HG03139 (cell line): ENCODE results near the gene NPEPL1.
"Not testable (repeated sequence)": the region's sequence is repeated elsewhere in the genome, so short reads cannot be mapped to it uniquely, and the experiment has no call there.

Experiments
- ATAC-seq: cut with Tn5 transposase; IDR thresholded peaks from one replicate; pipeline ENCODE4 v1.9.1; 2021; ENCODE audit not compliant: unreplicated experiment

NPEPL1 gene

GRCh38 chr20:58755766-58756449, 63.3 kb downstream of the NPEPL1 start:
- ATAC-seq = no peak

DNA sequence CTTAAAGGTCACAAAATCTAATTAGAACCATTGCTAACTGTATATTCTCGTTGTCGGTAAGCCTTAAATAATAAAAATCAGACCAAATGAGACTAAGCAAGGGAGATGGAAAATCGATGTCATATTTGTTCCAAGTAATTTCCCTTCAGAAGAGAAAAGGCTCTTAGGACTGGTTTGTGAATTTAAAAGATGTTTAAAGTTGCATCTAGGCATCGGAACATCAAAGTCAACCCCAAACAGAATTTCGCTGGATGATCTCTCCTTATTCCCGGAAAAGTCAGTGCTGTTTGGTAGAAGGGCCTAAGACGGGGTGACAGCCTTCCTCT, 63.8 kb downstream of the NPEPL1 start:
- ATAC-seq = no peak

DNA sequence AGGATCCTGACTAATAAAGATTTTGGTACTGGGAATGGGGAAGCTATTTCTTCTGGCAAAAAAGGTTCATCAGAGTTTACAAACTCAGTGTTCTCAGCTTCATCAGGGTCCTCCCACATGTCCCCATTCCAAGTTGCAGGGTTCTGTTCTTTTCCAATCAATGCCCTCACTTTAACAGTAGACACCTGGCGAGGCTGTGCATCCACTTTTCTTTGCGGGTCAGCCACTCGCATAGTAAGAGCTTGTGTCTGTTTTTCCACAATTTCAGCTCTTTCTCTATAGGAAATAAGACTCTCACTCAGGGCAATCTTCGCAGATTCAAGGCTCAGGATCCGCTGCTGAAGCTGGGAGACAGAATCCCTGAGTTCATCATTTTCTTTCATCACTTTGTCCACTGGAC, 65.0 kb downstream of the NPEPL1 start:
- ATAC-seq = not testable (repeated sequence)

DNA sequence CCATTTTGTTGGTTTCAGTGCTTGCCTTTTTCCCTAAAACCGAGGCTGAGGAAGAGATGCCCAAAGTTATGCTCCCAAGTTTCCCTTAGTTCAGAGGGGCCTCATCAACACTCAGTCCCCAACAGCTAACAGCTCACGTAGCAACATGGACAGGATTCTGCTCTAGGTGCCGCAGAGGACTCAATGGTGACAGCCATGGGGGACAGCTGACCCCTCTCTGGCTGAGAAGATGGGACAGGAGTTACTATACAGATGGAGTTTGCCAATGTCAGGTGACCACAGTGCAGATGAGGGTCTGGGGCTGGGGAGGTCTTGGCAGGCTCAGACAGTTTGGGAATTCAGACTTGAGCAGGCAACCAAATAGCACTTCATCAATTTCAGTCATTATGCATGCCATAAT, 67.3 kb downstream of the NPEPL1 start:
- no peak for ATAC-seq

- no peak for ATAC-seq
Measured at GRCh38 chr20:58760856-58761255, 68.3 kb downstream of the NPEPL1 start.

- no peak for ATAC-seq
Measured at GRCh38 chr20:58762120-58762519, 69.5 kb downstream of the NPEPL1 start.

GRCh38 chr20:58763076-58763475, 70.5 kb downstream of the NPEPL1 start:
- no peak for ATAC-seq
